IPS-11a (cell line): ENCODE data around the gene AHR.

ENCODE experiments used
- H3K4me3 ChIP-seq: one replicate; pipeline ENCODE4 v1.5.1; 2013; ENCODE audit warnings: low read depth, low read length, control low read depth

The AHR gene

GRCh38 chr7:17298102-17298839 is at the start of gene AHR:
AHR (plus strand) TSS chr7:17298652; CDS start chr7:17299265, 613 bp downstream.
- H3K4me3 ChIP-seq = peak within 1 kb of the TSS; percentile 78

DNA sequence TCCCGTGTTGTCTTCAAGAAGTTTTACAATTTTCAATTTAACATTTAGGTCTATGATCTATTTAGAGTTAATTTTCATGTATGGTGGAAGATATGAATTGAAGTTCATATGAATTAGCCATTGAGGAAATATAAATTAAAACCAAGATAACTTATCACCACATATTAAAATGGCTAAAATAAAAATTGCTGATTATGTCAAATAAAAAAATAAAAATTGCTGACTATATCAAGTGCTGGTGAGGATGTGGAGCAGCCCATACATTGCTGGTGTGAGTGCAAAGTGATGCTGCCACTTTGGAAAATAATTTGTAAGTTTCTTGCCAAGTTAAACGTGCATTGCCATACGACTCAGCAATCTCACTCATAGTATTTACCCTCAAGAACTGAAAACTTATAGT is 44.6 kb upstream of the AHR start:
- H3K4me3 ChIP-seq = no peak overlapping the region

- H3K4me3 ChIP-seq = no peak overlapping the region
These were observed 42.5 kb upstream of the AHR start for GRCh38 chr7:17255926-17256325.

GRCh38 chr7:17256375-17256774 is 42.1 kb upstream of the AHR start:
- H3K4me3 ChIP-seq = no peak overlapping the region

DNA sequence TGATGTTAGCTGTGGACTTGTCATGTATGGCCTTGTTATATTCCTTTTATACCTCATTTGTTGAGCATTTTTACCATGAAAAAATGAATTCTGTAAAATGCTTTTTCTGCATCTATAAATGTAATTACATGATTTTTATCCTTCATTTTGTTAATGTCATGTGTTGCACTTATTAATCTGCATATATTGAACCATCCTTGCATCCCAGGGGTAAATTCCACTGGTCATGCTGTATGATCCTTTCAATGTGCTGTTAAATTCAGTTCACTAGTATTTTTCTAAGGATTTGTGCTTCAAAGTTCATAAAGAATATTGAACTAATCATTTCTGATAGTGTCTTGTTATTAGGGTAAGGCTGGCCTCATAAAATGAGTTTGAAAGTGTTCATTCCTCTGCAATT is 31.9 kb upstream of the AHR start:
- H3K4me3 ChIP-seq = no peak overlapping the region

DNA sequence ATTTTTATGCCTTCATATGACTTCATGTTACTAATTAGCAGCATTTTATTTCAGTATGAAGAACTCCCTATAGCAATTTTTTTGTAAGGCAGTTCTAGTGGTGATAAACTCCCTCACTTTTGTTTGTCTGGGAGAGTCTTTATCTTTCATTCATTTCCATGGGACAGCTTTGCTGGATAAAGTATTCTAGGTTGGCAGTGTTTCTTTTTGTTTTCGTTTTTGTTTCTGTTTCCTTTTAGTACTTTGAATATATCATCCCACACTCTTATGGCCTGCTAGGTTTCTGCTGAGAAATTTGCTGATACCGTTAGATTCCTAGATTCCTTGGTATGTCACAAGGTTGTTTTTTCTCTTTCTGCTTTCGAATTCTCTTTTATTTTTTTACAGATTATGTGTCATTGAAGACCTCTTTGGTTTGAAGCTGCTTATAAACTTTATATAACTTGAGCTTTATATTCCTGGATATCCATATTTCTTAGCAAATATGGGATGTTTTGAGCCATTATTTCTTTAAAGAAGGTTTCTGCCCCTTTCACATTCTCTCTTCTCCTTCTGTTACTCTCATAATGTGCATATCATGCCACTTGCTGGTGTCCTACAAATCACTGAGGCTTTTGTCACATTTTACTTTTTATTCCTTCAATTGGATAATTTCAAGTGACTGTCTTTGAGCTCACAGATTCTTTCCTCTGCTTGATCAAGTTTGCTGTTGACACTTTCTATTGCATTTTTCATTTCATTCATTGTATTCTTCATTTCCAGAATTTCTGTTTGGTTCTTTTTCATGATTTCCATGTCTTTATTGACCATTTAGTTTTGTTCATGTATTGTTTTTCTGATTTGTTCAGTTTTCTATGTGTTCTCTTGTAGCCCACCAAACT is 28.9 kb upstream of the AHR start:
- no peak overlapping the region for H3K4me3 ChIP-seq

- no peak overlapping the region for H3K4me3 ChIP-seq
These were observed 23.8 kb upstream of the AHR start for GRCh38 chr7:17274551-17275245.

- no peak overlapping the region for H3K4me3 ChIP-seq
These were observed 22.4 kb upstream of the AHR start for GRCh38 chr7:17275749-17276671.

DNA sequence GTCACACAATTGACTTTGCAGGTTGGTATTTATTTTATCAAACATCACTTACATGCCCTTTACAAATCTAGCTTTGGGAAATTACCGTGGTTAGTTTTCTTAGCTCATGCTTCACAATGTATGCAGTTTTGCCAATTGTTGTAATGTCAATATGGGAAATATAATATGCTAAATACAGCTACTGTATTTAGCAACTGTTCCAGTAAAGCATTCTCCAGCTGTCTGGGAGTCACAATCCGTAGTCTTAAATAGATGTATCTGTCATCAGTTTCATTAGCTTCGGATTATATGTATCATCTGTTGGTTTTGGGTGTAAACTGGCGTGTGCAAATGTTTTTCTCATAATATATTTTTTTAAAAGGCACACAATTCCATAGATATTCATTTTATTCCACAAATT is 19.4 kb upstream of the AHR start:
- no peak overlapping the region for H3K4me3 ChIP-seq

DNA sequence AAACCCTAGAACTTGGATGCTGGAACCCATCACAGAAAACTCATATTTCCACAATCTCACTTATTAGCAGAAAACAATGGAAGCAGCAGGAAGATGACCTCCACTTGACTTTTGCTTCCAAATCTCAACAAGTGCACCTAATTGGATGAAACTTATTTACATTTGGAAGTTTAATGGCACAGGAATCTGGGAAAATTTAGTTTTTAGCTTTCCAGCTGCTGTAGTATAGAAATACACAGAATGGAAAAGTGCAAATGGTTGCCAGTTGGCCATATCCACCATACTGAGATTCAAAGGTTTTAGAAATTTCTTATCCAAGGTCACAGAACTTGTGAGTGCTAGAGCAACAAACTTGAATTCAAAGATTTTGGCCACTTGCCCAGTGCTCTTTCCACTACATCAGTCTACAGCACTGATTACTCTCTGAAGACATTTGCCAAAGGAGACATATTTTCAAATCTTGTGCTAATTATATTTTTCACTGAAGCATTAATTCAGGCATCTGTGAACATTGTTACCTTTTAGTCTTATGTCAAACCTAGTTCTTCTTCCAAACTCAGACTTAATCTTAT is 9.3 kb upstream of the AHR start:
- H3K4me3 ChIP-seq = no peak overlapping the region

DNA sequence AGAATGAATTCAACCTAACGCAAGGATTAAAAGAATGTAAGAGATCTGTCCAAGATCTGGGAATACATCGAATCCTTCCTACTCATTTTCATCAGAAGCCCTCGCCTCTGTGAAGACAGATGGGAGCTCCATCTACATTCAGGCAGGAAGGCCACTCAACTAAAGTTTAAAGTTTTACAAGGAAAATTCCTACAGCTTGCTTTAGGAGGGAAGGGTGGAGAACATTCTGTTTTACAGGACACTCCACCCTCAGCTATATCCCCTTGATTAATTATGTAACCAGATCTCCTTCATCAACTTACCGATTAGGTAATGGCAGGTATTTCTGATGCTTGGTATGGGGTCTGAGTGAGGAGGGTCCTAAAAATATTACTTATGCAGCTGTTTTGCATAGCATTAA is 5.6 kb upstream of the AHR start:
- H3K4me3 ChIP-seq = no peak overlapping the region

- H3K4me3 ChIP-seq = no peak overlapping the region
These were observed 5.0 kb upstream of the AHR start for GRCh38 chr7:17293481-17293880.

DNA sequence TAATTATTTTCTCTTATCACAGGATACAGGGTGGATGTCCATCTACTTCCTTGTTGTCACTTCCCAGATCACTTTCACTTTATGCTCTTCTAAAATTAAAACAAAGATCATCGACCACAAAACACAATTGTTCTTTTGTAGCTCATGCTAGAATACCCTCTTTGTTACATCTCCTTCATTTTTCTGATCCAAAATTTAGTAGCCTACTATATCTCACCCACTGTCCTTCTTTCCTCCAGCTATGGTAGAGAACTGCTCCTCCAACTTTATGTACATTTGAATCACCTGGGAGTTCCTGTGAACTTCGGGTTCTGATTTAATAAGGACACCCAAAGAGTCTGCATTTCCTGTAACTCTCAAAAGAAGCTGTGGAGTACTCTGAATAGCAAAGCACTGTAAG is 1.2 kb upstream of the AHR start:
- no peak overlapping the region for H3K4me3 ChIP-seq

DNA sequence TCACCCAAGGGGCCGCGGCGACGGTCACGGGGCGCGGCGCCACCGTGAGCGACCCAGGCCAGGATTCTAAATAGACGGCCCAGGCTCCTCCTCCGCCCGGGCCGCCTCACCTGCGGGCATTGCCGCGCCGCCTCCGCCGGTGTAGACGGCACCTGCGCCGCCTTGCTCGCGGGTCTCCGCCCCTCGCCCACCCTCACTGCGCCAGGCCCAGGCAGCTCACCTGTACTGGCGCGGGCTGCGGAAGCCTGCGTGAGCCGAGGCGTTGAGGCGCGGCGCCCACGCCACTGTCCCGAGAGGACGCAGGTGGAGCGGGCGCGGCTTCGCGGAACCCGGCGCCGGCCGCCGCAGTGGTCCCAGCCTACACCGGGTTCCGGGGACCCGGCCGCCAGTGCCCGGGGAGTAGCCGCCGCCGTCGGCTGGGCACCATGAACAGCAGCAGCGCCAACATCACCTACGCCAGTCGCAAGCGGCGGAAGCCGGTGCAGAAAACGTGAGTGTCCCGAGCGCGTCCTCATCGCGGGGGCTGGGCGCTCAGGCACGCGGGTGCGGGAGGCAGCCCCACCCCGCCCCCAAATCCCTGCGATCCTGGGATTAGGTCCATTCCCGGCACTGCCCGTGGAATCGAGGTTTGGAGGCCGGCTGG is 509 bp downstream of the AHR start:
- H3K4me3 ChIP-seq = peak overlapping the region; percentile 78

DNA sequence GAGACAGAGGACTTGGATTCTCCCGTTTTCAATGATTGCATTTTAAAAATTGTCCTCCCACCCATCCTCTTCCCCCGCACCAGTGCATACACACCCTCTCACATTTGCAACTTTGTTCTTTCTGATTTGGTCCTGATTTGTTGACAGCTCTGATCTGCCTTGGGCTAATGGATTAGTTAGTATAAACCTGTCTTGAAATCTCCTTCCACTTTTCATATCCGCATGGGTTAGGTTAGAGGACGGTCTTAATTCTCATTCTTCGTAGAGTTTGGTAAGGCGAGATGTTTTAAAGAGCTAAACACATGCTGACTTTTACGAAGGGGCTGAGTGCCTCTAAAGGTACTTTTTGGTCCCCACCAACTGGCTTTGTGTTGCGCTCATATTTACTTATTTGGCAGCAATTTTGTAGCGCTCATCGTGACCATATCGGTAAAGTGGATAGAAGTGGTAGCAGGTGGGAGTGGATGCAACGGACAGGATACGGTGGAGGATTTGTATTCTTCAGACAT is 1.1 kb downstream of the AHR start:
- H3K4me3 ChIP-seq = peak overlapping the region; percentile 78

- peak overlapping the region; percentile 78 for H3K4me3 ChIP-seq
These were observed 1.6 kb downstream of the AHR start for GRCh38 chr7:17300012-17300411.

GRCh38 chr7:17300437-17300836 is 2.0 kb downstream of the AHR start:
- H3K4me3 ChIP-seq = peak overlapping the region; percentile 78

DNA sequence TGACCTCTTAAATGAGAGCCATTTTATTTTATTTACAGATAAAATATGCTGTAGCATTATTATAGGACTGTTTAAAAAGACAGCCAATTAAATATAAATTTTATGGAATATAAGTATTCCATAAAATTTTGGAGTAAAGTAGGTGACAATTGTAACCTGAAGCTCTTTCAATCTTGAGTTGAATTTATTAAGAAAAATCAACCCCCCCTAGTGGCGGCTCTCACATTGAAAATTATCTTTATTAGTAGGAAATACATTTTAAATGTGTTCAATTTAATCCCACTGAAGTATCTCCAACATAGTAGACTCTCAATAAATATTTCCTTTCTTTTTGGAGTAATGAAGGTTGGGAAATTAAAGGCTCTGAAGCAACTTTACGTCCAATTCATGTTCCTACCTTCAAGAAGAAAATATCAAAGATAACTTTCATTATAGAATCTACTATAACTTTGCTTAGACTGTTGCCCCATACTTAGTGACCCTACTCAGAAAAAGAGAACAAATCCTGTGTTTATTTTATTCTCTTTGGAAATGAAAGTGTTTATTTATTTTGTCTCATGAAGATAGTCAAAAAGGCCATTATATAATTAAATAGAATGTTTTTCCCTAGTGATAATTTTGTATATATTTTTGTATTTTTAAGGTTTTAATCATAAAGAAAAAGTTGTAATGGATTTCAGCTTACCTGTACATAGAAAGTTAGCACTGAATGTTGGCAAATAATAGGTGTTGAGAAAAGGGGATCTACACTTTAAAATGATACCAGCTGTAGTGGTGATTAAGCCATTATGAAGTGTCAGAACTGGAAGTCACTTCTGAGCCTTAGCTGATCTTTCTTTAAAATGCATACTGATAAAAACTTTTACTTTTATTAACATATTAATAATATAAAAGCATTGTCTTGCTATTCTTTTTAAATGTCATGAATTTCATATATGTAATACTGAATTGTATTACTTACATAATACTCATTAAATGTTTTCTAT is 3.3 kb downstream of the AHR start:
- no peak overlapping the region for H3K4me3 ChIP-seq
